OCI-LY7 (cell line): Measurements from ENCODE around the gene EPB41. TPM values are rescaled to one million over a fixed set of nuclear protein-coding genes. Genes with fewer than 3 reads are reported as not detected.

ENCODE experiments used
- BruUV-seq: library from RNA; stranded (reverse); fragments of 400-500 nt; replicated peaks from 2 replicates; lab custom pipeline; 2021; lab: Mats Ljungman, UMichigan
- CTCF ChIA-PET: fragments of 300-600 bp; sonication (Branson Sonifier 250); formaldehyde crosslinking; loops from one replicate; lab custom pipeline; 2022; ENCODE audit warnings: antibody characterized with exemption; ENCODE audit not compliant: unreplicated experiment; lab: Charles Lee
- POLR2A ChIA-PET: fragments of 300-600 bp; sonication (Branson Sonifier 250); formaldehyde crosslinking; loops from one replicate; lab custom pipeline; 2022; ENCODE audit warnings: antibody characterized with exemption; lab: Charles Lee
- DNase-seq: peaks from one replicate; pipeline ENCODE4 v3.0.0-alpha.2; 2015; ENCODE audit warnings: low spot score
- H2AFZ ChIP-seq: fragments of 200-600 bp; sonication (generic), shearing (Covaris generic); 2 replicates; pipeline ENCODE4 v1.6.1; 2014; ENCODE audit warnings: mild to moderate bottlenecking, antibody characterized with exemption, low read length, moderate library complexity
- H3K27ac ChIP-seq: fragments of 200-600 bp; sonication (generic); 2 replicates; pipeline ENCODE4 v1.5.1; 2014; ENCODE audit warnings: mixed run types, low read depth, mild to moderate bottlenecking, moderate library complexity, low read length, inconsistent platforms; ENCODE audit not compliant: poor library complexity, severe bottlenecking
- H3K36me3 ChIP-seq: fragments of 200-600 bp; sonication (generic); 2 replicates; pipeline ENCODE4 v1.6.1; 2014; ENCODE audit warnings: mild to moderate bottlenecking, antibody characterized with exemption, low read length, moderate library complexity, mixed read lengths; ENCODE audit not compliant: insufficient read depth
- H3K4me1 ChIP-seq: fragments of 200-600 bp; sonication (generic); 2 replicates; pipeline ENCODE4 v1.5.1; 2014; ENCODE audit warnings: mild to moderate bottlenecking, low read length; ENCODE audit not compliant: insufficient read depth, poor library complexity, severe bottlenecking
- H3K4me2 ChIP-seq: fragments of 200-600 bp; sonication (generic); 2 replicates; pipeline ENCODE4 v1.6.1; 2014; ENCODE audit warnings: mild to moderate bottlenecking, low read length
- H3K4me3 ChIP-seq: fragments of 200-600 bp; sonication (generic); 2 replicates; pipeline ENCODE4 v1.5.1; 2014; ENCODE audit warnings: mild to moderate bottlenecking, low read depth, low read length; ENCODE audit not compliant: poor library complexity, severe bottlenecking
- H3K79me2 ChIP-seq: fragments of 200-600 bp; sonication (generic); 2 replicates; pipeline ENCODE4 v1.6.1; 2016; ENCODE audit warnings: low read depth, mild to moderate bottlenecking, low read length, moderate library complexity, mixed read lengths; ENCODE audit not compliant: insufficient read depth
- H3K9me2 ChIP-seq: fragments of 200-600 bp; sonication (generic); 2 replicates; pipeline ENCODE4 v1.6.1; 2016; ENCODE audit warnings: mild to moderate bottlenecking, low read length, mixed read lengths; ENCODE audit not compliant: insufficient read depth
- H3K9me3 ChIP-seq: fragments of 200-600 bp; sonication (generic); 2 replicates; pipeline ENCODE4 v1.6.1; 2014; ENCODE audit warnings: mild to moderate bottlenecking, mixed run types, low read length, mixed read lengths
- H4K20me1 ChIP-seq: fragments of 200-600 bp; sonication (generic); 2 replicates; pipeline ENCODE4 v1.6.1; 2014; ENCODE audit warnings: mild to moderate bottlenecking, antibody characterized with exemption, low read length, moderate library complexity, mixed read lengths; ENCODE audit not compliant: insufficient read depth
- CTCF ChIP-seq: fragments of 200-600 bp; sonication (generic); conservative IDR thresholded peaks from 2 replicates; pipeline ENCODE4 v1.5.1; 2014; ENCODE audit warnings: mild to moderate bottlenecking, antibody characterized with exemption, low read length, moderate library complexity, mixed read lengths
- EZH2phosphoT487 ChIP-seq: fragments of 200-600 bp; sonication (generic); IDR thresholded peaks from 2 replicates; pipeline ENCODE4 v1.6.1; 2018; ENCODE audit warnings: low read depth, borderline replicate concordance, mild to moderate bottlenecking, mixed run types, antibody characterized with exemption, low read length, moderate library complexity, mixed read lengths
- intact Hi-C: fragments of 100-400 bp; cut with micrococcal nuclease; formaldehyde crosslinking; loops from one replicate; pipeline ENCODE4 v1.10.0; 2022; ENCODE audit not compliant: unreplicated experiment
- total RNA-seq, 2 experiments: library from RNA; depleted of rRNA in 1 of 2; stranded (reverse); fragments of >200 nt in 1 of 2; shearing (Covaris generic) in 1 of 2; gene quantifications; 2 replicates each; pipeline ENCODE4 v1.2.3, GENCODE V29; 2014 to 2022

The EPB41 gene
- total RNA-seq, 2 experiments from 2014 or later = 102 to 103 TPM

- intact Hi-C loops = loop anchor here (1.0 kb wide), 1 partner anchor 27 kb away; the partner anchor contains the start of gene EPB41
- Histone ChIP-seq H3K36me3 (no peaks in the 10 kb centered on the region), H4K20me1 (no peaks in the 10 kb centered on the region), H3K9me3 (no peaks in the 10 kb centered on the region), H3K27ac (peak overlapping the region; percentile 67), H3K9me2 (no peaks in the 10 kb centered on the region), H3K4me3 (peak overlapping the region; percentile 92), H2AFZ (peak overlapping the region; percentile 82; the same call in 1 of the 2 replicates), H3K4me2 (peak overlapping the region; percentile 84), H3K79me2 (peaks cover 5% of the 10 kb centered on the region; the same call in 1 of the 2 replicates), H3K4me1 (peaks cover 53% of the 10 kb centered on the region)
- BruUV-seq = no TSS peak
- TF ChIP-seq EZH2phosphoT487 (no peak), CTCF (no peak)
- ChIA-PET POLR2A (no interaction called here), CTCF (no interaction called here)
- DNase-seq = peak; percentile 94
Observed at GRCh38 chr1:28886731-28887418, 27.5 kb upstream of the EPB41 start.

- Histone ChIP-seq H3K9me3 (no peaks in the 10 kb centered on the region), H3K4me1 (peaks cover 48% of the 10 kb centered on the region), H3K27ac (peak overlapping the region; percentile 40), H3K36me3 (no peaks in the 10 kb centered on the region), H4K20me1 (no peaks in the 10 kb centered on the region), H3K9me2 (no peaks in the 10 kb centered on the region), H3K4me2 (peak overlapping the region; percentile 84), H3K79me2 (peaks cover 5% of the 10 kb centered on the region; the same call in 1 of the 2 replicates), H2AFZ (peak overlapping the region; percentile 82; the same call in 1 of the 2 replicates), H3K4me3 (peak overlapping the region; percentile 92)
- TF ChIP-seq CTCF (no peak), EZH2phosphoT487 (no peak)
- peak; percentile 65 for DNase-seq
- BruUV-seq = no TSS peak
- CTCF ChIA-PET = interaction anchor here (0.7 to 0.8 kb wide), 3 partner anchors 32 to 1493 kb away, joined by 3 to 6 read pairs (median 3); partner anchors contain the start of gene TAF12
- intact Hi-C loops = loop anchor here (1.0 kb wide), 1 partner anchor 27 kb away; the partner anchor contains the start of gene EPB41
- POLR2A ChIA-PET = no interaction called here
Observed at GRCh38 chr1:28887419-28887834, 26.9 kb upstream of the EPB41 start.
